GM21576 (cell line): ENCODE measurements around the gene IQSEC1.
A peak's percentile ranks its signal among the peaks of the same experiment; 100 is the strongest.

Experiments
- ATAC-seq: cut with Tn5 transposase; IDR thresholded peaks from one replicate; pipeline ENCODE4 v1.9.1; 2021; ENCODE audit warnings: mild to moderate bottlenecking, moderate library complexity; ENCODE audit not compliant: unreplicated experiment

The IQSEC1 gene

DNA sequence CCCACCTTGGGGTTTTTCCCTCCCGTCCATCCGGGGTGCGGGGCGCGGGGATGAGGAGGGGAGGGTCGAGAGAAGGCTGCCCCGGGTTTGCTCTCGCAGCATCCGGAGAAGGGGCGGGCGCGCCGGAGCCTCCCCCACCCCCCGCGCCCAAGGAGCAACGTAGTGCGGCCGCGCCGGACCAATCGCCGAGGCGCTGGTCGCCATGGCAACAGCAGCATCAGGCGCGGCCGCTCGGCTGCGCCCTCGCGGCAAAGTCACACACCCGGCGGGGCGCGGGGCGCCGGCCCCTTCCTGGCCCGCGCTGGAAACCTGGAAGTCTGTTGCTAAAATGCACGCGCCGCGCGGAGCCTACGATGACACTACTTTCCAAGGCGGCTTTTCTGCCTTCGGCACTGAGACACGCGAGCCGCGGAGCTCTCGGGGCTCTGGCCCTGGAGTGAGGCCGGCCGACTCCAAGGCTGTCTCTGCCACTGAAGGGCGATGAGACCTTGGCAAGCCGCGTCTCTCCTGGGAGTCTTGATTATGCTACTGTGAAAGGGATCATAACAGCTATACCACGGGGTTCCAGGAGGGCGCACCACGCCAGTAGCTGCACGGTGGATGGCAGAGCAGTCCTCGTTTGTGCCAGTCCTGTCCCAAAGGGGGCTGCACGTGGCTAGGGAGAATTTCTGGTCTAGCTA is at the start of gene IQSEC1:
TSS of gene IQSEC1 (minus strand) at position 104 of the 680 bp plus-strand sequence. CDS start 415 bp downstream, outside the sequence.
- ATAC-seq = peak; percentile 54

DNA sequence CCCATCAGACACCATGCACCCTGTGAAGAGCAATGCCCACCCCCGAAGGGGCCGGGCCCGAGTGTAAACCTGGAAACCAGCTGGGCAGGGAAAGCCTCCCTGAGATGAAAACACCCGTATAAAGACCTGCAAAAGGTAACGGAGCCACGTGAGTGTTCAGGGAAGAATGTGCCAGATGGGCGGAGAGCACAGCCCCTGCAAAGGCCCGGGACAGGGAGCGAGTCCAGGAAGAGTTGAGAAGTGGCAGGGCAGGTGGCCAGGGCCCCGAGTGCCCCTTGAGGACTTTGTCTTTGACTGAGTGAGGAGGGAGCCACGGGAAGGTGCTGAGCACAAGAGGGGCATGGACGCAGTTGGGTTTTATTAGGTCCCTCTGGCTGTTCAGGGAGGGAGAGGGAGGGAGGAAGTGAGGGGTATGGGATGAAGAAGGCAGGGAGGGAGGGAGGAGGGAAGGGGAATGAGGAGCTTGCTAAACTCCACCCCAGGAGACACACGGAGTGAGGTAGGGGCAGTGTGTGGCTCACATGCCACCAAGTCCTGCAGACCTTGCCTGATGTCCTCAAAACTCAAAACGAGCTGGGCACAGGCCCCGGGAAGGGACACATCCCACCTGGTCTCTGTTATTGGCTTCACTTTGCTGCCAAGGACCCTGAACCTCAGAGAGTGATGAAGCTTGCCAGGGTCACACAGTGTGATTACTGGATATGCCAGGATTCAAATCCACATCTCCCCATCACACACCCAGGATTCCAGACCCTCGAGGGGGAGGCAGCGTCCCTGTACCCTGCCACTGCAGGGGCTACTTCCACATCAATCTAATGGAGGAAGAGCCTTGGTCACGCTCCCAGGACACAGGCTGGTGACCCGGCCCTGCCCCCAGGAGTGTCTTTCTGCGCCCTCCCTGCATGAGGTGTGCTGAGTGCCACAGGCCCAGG is 49.1 kb upstream of the IQSEC1 start:
- ATAC-seq = no peak

DNA sequence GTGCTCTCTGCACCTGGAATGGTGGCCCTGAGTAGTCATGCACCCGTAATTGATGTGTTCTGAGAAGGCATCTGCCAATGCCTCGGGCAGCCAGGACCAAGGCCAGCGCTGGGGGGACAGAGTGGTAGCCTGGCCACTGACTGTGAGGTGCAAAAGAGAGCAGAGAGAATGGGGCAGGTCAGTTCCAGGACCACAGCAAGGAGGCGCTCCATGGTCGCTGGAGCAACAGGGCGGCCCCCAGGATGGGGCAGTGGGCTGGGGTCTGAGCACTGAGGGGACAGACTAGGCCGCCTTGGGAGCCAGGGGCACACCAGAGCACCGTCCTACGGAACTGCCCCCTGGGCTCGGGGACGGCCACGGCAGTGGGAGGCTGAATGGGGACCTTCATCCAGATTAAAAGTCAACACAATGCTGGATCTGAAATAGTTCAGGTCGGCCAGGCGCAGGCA is 48.3 kb upstream of the IQSEC1 start:
- no peak for ATAC-seq

DNA sequence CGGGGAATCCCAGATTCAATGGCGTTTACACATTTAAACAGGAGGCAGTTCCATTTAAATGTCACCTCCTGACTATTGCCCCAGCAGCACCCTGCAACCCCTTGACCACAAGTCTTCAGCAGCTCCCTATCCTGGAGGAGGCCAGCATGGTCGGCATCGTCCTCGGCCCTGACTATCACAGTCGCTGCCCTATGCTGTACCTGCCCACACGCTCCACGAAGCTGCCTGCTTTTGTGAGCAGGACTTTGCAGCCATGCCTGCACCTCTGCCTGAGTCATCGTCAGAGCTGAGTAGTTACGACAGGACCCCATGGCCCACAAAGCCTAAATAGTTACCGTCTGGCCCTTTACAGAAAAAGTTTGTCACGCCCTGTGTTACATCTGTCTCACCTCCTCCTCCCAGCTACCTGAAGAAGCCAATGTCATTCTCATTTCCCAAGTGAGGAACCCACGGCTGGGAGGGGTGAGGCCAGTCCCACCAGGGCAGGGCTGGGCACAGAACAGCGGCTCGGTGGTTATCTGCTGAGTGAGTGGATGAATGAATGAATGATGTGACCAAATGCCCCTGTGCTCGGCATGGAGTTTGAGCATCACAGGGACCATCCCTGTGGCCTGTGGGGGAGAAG is 47.8 kb upstream of the IQSEC1 start:
- no peak for ATAC-seq

DNA sequence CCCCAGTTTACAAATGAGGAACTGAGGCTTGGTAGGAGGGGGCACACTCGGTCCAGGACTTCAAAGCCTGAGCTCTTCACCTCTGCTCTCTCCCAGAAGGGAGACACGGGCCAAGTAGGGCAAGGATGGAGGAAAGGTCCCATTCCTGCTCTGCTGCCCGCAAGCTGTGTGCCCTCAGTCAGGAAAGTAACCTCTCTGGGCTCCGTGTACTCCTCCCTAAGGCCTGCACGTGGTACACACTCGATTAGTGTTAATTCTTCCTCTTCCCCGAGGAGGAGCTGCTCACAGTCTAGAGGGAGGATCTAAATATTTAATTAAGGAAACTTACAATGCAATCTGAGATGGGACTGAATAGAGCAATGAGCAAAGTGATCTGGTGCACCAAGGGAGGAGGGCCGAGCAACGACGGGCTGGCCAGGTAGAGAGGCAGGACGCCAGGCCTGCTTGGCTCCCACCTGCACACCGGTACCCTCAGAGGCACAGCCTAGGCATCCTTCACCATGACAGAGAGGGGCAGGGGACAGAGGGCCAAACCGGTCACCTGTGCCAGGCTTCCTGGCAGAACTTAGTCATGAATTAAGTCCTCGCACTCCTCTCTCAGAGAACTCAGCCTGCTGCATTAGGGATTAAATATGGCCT is 47.2 kb upstream of the IQSEC1 start:
- ATAC-seq = no peak

DNA sequence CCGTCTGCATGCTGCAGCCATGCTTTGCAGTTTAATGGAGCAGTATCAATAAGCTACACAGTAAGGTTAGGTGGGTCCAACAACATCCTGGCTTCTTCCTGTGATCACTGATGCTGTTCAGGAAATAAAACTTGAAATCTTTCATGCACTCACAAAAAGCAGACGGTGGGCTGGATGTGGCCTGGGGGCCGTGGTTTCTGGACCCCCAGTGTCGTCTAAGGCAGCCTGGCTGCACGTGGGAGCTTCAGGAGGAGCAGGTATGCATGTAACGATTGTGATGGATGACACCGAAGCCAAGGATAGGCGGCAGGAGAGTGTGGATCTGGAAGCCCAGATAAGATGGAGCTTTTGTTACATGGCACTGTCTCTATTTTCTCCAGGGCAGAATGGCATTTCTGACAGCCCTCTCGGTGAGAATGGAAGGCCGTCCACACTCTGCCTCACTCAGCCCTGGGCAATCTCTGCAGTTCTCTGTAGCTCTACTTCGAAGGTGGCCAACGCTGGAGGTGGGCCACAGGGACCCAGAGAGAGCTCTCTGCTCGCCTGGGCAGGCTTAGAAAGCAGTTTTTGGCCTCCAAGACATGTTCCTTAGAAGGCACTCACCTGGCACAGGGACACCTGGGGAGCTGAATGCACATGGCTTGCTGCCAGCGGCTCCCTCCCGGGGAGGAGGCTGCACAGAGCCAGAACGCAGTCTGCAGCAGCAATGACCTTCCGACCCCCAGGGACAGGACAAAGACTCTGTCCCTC is 46.4 kb upstream of the IQSEC1 start:
- no peak for ATAC-seq

DNA sequence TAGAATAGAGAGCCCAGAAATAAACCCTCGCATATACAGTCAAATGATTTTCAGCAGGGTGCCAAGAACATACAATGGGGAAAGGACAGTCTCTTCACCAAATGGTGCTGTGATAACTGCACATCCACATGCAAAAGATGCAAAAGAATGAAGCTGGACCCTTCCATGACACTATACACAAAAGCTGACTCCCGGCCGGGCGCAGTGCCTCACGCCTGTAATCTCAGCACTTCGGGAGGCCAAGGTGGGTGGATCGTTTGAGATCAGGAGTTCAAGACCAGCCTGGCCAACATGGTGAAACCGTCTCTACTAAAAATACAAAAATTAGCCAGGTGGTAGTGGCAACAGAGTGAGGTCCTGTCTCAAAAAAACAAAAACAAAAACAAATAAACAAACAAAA is 43.2 kb upstream of the IQSEC1 start:
- ATAC-seq = no peak

DNA sequence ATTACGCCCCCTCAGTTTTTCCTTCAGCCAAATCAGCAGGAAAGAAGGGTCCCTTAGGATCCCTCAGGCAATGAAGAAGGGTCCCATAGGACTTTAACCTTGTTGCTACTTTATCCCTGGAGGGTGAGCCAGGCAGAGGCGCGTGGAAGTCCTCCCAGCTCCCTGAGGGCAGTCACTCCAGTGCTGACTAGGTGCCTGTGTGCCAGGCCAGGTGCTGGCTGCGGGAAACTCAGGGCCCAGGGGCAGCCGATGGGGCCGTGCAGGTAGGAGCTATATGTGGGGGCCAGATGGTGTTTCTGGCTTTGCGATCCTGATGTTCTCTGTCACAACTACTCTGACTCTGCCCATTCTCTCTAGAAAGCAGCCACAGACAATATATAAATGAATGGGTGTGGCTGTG is 42.8 kb upstream of the IQSEC1 start:
- no peak for ATAC-seq

DNA sequence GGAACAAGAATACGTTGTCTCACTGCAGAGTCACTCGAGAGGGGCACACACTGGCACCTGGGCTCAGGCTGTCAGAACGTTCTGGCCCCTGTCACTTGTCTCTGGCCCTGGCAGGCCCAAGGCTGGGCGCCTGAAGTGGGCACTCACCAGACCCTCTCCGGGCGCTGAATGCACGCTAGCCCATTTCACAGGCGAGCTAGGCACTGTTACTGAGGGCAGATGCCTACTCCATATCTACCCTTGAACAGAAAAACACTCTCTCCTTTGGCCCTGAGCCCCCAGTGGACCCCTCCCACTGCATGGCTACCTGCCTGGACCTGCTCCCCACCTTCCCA is 42.3 kb upstream of the IQSEC1 start:
- ATAC-seq = no peak

DNA sequence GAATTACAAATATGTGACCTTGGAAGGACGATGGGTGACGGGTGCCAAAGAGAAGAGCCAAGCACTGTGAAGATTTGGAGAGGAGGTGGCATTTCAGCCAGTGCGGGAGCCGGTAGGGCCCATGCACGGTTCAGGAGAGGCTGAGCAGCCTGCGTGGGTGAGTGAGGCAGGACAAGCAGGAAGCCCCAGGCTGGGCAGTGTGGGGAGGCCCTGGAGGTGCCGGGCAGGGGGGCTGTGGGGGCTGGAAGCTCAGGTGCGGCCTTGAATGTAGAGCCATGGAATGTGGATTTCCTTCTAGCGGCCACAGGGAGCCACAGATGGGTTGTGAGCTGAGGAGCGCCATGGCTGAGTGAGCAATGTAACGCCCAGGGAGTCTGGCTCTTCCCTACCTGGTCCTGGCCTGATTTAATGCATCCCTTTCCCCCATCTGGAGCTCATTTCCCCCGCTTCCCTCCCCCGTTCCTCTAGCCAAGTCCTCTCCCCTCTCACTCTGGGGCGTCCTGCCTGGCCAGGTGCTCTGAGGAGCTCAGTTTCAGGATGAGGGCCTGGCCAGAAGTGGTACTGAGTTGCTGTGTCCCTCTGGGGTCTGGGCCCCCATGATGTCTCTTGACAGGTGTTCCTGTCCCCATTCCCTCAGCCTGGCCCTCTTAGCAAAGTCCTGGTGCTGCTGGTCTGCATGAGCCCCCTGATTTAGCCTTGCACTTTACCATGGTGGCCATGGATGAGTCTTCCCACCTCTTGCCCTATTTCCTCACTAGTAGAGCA is 41.8 kb upstream of the IQSEC1 start:
- ATAC-seq = no peak

DNA sequence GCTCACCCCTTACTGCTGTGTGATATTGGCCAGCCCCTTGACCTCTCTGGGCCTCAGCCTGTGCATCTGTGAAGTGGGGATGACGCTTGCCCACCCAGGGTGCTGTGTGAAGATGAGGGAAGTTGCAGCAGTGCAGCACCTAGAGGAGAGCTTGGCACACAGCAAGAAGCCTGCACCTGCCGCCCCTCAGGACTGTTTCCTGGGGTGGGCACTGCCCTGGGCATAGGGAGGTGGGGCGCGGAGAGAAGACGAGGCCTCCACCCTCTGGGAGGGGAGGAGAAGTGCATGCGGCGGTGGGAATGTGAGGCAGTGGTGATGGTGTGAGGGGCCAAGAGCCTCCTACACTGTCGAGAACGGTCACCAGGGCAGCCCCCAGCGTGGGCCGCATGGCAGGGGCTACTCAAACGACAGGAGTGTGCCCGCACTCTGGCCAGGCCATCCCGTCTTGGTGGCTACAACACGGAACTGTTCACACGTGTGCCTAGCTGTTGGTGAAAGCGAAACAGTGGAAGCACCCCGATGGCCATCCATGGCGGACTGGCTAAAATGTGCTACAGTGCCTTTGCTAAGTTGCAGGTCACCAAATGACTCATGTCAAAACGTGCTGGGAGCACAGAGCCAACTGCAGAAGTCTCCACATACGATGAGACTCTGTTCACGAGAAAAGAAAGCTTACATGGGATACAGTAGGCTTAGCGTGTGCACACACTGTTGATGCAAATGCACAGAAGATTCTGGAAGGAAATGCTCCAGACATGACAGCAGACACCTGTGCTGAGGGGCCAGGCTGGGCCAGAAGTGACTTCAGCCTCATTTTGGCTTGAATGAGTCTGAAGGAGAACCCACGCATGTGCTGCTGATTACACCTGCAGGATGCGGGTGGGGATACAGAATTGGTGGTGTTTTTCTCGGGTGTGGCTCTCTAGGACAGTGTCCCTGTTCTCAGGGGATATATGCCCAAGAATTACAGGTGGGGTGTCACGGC is 40.4 kb upstream of the IQSEC1 start:
- ATAC-seq = no peak

DNA sequence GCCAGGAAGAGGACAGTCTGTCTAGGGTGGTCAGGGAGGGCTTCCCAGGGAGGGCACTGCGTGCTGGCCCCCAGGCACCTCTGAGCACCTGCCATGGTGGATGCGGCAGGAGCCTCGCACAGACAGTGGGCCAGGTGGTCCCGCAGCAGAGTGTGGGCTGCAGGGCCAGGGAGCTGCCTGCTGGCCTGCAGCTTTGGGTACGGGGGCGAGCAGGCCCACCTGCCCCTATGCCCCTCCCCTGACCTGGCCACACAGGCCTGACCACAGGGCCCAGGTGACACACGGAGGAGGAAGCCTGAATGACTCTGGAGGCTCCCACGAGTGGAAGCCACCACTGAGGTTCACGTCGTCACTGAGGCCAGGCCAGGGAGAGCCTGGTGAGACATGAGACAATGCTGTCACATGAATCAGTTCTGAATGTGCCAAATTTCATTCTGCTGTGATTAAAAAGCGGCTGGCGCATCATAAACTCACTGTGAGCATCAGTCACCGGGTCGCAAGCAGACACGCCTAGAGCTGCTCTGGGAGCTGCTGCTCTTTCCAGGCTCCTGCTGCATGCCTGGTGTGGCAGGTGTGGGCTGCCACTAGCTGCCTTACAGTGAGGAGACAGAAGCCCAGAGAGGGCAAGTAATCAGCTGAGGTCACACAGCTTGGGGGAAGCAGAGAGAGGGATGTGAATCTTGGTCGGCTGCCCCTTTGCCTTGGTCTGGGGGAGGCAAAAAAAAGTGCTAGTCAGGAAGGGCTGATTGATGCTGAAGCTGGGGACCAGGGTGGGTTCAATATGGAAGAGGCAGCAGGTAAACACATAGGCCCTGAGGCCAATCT is 39.5 kb upstream of the IQSEC1 start:
- ATAC-seq = no peak

DNA sequence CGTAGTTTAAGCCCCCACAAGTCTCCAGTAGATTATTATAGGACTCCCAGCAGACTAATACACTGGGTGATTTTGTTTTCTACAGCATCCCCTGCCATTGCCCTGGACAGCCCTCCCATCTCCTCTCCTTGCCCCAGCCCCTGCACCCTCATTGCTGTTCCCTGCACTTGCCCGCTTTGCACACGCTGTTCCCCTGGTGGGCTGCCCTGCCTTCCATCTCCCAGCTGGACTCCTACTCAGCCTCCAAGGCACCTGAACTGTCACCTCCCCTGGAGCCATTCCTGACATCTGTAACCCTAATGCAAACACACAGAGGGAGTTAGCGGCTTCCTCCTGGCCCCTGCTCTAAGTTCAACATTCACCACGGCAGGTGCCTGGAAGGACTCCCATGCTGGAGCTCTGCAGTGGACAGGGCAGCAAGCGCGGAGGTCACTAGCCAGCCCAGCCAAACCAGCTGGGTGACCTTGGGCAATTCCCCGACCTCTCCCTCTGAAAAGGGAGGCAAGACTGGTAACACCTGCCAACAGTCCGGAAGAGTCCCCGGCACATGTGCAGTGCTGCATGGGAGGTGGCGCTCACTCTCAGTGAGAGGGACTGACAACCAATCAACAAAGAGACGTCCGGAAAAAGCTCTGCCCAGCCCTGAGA is 38.8 kb upstream of the IQSEC1 start:
- no peak for ATAC-seq

DNA sequence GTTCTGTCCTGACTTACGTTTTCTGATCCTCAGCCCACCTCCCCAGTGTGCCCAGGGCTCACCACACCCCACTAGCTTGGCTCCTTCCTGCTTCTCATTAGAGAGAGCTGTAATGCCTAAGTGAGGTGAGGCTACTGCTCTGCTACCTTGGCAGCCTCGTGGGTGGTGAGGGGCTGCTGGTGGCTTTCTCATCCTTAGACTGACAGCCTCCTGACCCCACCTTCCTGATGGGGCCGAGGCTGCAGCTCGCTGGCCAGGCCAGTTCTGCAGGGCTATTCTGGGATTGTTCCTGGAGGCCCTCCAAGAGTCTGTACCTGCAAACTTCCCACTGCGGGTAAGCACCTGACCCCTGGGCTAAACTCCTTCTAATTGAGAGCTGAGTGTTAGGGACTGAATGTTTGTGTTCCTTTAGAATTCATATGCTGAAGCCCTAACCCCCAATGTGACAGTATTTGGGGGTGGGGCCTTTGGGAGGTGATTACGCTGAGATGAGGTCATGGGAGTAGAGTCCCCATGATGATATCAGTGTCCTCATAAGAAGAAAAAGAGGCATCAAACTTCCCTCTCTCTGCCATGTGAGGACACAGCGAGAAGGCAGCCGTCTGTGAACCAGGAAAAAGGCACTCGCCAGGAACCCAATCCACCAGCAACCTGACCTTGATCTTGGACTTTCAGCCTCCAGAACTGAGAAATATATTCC is 38.1 kb upstream of the IQSEC1 start:
- ATAC-seq = peak; percentile 11

DNA sequence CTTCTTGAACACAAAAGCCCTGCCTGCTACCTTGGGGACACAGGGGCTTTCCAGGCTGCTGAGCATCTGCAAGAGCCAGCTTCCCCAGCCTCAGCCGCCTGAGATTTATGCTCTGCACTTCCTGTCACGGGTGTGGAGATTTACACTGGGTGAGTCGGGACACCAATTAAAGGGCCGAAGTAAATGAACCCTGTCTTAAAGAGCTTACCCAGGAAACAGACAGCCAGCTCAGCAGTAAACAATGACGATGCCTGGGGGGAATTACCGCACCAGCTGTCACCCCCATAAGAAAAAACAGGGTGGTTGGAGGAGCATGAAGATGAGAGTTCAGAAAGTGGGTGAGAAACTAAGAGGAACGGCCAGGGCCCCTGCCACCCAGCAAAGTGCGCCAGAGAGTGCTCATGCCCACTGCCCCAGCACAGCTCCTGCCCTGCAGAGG is 37.5 kb upstream of the IQSEC1 start:
- ATAC-seq = peak; percentile 87

DNA sequence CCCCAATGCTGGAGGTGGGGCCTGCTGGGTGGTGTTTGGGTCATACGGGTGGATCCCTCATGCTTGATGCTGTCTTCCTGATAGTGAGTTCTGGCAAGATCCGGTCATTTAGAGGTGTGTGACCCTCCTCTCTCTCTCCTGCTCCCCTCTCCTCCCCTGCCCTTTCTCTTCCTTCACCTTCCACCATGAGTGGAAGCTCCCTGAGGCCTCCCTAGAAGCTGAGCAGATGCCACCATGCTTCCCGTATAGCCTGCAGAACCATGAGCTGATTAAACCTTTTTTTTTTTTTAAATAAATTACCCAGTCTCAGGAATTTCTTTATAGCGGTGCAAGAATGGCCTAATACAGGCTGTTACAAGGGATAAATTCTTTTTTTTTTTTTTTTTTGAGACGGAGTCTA is 36.3 kb upstream of the IQSEC1 start:
- ATAC-seq = no peak

DNA sequence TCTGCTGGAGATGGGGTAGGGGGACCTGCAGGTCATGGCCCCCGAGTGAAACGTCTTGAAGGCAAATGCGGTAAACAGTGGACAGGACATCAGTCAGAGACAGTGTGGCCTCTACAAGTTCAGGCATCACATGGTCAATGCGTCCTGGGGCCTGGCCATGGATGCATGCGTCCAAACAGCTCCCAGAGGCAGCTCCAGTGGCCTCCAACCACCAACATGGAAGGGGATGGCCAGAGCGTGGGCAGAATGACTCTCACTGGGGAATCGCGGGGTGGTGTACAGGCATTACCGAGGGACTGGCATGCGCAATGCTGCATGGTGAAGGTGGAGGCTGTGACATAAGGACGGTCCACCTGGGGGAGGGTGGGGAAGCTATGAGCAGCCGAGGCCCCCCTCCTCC is 35.6 kb upstream of the IQSEC1 start:
- ATAC-seq = no peak
